HG03139 (cell line): ENCODE data around the gene B3GAT2.
"Not testable (repeated sequence)": the region's sequence is repeated elsewhere in the genome, so short reads cannot be mapped to it uniquely, and the experiment has no call there.

Source experiments
- ATAC-seq: cut with Tn5 transposase; IDR thresholded peaks from one replicate; pipeline ENCODE4 v1.9.1; 2021; ENCODE audit not compliant: unreplicated experiment

The B3GAT2 gene, protein sequence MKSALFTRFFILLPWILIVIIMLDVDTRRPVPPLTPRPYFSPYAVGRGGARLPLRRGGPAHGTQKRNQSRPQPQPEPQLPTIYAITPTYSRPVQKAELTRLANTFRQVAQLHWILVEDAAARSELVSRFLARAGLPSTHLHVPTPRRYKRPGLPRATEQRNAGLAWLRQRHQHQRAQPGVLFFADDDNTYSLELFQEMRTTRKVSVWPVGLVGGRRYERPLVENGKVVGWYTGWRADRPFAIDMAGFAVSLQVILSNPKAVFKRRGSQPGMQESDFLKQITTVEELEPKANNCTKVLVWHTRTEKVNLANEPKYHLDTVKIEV

GRCh38 chr6:70956451-70957283 is at the start of gene B3GAT2:
B3GAT2 (minus strand) TSS chr6:70957060; CDS start chr6:70956429, 631 bp downstream.
- peak; percentile 8 for ATAC-seq

DNA sequence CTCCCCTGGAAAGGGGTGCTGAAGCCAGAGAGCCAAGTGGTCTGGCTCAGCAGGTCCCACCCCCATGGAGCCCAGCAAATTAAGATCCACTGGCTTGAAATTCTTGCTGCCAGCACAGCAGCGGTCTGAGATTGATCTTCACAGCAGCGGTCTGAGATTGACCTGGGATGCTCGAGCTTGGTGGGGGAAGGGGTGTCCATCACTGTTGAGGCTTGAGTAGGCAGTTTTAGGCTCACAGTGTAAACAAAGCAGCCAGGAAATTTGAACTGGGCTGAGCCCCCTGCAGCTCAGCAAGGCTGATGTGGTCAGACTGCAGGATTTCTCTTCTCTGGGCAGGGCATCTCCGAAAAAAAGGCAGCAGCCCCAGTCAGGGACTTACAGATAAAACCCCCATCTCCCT is 41.3 kb upstream of the B3GAT2 start:
- no peak for ATAC-seq

DNA sequence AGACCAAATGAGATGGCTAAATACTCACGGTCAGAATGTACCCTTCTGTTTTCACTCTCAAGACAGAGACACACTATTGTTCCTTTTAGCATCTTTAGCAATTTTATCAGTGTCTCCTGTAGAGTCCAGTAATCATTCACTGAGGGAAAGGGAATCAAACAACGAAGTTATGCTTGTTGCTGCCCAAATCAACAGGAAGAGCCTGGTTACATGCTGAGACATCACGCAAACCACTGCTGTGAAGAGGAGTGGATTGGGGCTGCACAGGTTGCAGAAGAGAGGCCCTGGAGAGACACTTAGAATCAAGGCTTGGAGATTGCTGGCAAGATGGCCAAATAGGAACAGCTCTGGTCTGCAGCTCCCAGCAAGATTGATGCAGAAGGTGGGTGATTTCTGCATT is 40.5 kb upstream of the B3GAT2 start:
- no peak for ATAC-seq

GRCh38 chr6:70996106-70996505 is 39.2 kb upstream of the B3GAT2 start:
- no peak for ATAC-seq

GRCh38 chr6:70995411-70995810 is 38.6 kb upstream of the B3GAT2 start:
- no peak for ATAC-seq

DNA sequence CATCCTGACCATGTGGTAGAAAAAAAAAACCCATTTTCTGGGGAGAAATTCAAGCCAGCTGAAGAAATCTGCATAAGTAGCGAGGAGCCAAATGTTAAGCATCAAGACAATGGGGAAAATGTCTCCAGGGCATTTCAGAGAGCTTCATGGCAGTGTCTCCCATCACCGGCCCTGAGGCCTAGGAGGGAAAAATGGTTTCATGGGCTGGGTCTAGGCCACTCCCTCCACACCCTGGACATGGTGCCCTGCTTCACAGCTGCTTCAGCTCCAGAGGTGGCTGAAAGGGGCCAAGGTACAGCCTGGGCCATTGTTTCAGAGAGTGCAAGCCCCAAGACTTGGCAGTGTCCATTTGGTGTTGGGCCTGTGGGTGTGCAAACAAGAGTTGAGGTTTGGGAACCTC is 34.4 kb upstream of the B3GAT2 start:
- no peak for ATAC-seq

DNA sequence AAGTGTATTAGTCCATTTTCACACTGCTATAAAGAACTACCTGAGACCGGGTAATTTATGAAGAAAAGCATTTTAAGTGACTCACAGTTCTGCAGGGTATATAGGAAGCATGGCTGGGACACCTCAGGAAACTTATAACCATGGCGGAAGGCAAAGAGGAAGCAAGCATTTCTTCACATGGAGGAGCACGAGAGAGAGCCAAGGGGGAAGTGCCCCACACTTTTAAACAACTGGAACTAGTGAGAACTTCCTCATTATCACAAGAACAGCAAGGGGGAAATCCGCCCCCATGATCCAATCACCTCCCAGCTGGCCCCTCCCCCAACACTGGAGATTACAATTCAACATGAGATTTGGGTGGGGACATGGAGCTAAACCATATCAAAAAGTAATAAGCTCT is 28.3 kb upstream of the B3GAT2 start:
- ATAC-seq, result no peak

DNA sequence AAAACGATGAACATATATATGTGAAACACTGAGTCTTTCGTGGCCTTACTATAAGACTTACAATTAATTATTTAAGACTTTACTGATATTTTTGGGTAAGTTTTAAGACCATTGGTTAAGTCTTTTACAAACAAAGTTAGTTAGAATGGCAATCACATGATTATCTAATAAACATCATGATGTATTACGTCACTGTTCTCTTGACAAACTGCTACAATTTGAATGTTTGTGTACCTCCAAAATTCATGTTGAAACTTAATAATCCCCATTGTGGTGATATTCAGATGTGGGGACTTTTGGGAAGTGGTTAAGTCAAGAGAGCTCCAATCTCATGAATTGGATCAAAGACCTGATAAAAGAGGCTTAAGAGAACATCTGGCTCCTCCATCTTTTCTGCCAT is 25.9 kb upstream of the B3GAT2 start:
- ATAC-seq, result no peak

- ATAC-seq, result no peak
Observed at GRCh38 chr6:70980727-70981126, 23.9 kb upstream of the B3GAT2 start.

GRCh38 chr6:70973604-70974003 is 16.7 kb upstream of the B3GAT2 start:
- ATAC-seq, result no peak

GRCh38 chr6:70967049-70967448 is 10.2 kb upstream of the B3GAT2 start:
- ATAC-seq, result no peak

- no peak for ATAC-seq
Observed at GRCh38 chr6:70957284-70957617, 391 bp upstream of the B3GAT2 start.

GRCh38 chr6:70956191-70956450 is 739 bp downstream of the B3GAT2 start:
- ATAC-seq, result peak; percentile 9

GRCh38 chr6:70955441-70956190 is 1.2 kb downstream of the B3GAT2 start:
- peak; percentile 94 for ATAC-seq

- ATAC-seq, result no peak
Observed at GRCh38 chr6:70954750-70955149, 2.1 kb downstream of the B3GAT2 start.

DNA sequence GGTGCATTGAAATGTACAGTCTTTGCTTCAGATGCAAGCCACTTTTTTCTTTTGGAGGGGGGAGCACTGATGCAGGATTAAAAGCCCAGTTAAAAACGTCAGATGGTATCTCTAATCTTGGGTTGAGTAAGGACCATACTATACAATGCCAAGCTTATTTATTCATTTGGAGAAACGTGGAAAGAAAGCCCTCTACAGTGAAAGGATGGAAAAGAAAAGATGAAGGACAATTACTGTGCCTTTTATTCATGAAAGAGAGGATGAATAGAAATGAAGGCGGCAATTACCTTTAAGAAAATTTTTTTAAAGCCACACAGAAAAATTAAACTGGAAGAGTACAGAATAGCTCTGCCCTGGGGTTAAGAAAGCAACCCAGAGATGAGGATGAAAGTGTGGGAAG is 2.7 kb downstream of the B3GAT2 start:
- no peak for ATAC-seq

DNA sequence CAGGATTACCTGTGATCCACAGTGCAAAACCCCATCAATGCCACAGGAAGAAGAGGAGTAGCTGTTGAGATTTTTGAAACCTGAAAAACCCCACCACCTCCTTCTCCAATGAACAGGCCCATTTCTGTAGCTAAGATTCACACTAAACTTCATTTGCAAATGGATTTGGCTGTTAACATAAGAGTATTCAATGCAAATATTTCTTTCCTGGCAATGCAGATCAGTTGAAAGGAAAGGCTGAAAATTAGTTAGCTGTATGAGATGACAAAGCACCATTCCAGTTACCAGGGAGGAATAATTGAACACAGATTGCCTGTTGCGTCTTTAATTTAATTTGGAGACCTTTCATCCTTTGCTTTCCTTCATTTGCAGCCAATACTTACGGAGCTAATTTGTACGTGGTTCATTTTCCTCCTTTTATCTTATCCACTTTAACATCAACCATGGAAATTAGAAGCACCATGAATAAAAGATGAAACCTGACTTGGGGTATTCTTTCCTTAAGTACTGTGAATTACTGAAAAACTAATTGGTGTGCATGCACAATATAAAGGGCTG is 4.2 kb downstream of the B3GAT2 start:
- no peak for ATAC-seq

DNA sequence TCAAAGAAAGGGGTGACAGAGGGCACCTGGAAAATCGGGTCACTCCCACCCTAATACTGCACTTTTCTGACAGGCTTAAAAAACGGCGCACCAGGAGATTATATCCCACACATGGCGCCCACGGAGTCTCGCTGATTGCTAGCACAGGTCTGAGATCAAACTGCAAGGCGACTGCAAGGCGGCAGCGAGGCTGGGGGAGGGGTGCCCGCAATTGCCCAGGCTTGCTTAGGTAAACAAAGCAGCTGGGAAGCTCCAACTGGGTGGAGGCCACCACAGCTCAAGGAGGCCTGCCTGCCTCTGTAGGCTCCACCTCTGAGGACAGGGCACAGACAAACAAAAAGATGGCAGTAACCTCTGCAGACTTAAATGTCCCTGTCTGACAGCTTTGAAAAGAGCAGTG is 12.5 kb downstream of the B3GAT2 start:
- ATAC-seq, result not testable (repeated sequence)

GRCh38 chr6:70933853-70934252 is 23.0 kb downstream of the B3GAT2 start:
- ATAC-seq, result no peak

DNA sequence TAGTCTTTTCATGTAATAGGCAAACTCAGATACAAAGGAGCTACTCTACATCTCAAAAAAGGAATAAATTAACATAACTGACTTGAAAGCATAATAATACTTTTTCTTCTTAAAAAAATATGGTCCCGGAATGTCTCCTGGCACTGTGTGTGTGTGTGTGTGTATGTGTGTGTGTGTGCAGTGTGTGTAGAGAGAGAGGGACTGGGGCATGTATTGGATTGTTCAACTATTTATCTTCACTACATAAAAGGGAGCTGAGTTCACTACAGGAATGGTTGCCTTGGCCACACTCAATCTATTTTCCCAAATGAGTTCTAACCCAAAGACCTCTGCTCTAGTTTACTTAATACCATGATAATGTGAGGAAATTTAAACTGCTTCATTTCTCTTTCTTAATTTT is 51.1 kb downstream of the B3GAT2 start:
- no peak for ATAC-seq

DNA sequence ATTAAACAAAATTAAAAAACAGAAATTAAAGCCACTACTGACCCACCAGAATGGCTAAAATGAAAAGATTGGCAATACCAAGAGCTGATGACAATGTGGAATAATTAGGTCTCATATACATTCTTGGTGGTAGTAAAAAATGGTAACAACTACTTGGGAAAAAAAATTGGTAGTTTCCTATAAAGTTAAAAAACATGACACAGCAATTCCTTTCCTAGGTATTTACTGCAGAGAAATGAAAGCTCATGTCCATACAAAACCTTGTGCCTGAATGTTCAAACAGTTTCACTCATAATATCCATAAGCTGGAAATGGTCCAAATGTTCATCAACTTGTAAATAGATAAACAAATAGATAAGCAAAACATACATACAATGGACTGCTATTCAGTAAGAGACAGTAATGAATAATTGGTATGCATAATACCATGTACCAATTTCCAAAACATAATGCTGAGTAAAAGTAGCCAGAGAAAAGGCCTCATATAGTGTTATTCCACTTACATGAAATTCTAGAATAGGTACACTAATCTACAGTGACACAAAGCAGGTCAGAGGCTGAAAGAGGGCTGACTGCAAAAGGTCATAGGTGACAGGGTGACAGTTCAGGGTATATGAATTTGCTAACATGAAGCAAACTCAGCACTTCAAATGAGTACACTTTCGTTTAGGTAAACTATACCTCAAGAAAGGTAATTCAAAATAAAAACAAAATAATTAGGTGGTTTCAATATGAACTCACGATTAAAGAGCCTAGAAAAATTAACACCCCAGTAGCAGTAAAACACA is 53.0 kb downstream of the B3GAT2 start:
- ATAC-seq, result no peak
